SU-DHL-6 (cell line): Measurements from ENCODE around the gene DCTPP1.

ENCODE experiments used
- H2AFZ ChIP-seq: fragments of 200-600 bp; sonication (generic); 2 replicates; pipeline ENCODE4 v1.6.1; 2014; ENCODE audit warnings: low read depth, mild to moderate bottlenecking, moderate library complexity, mixed read lengths, antibody characterized with exemption, low read length; ENCODE audit not compliant: severe bottlenecking
- H3F3A ChIP-seq: fragments of 200-600 bp; shearing (Covaris generic); 2 replicates; pipeline ENCODE4 v1.6.0; 2016; ENCODE audit warnings: antibody characterized with exemption, mild to moderate bottlenecking; ENCODE audit not compliant: insufficient read depth
- H3K27ac ChIP-seq: fragments of 200-600 bp; sonication (generic); 2 replicates; pipeline ENCODE4 v1.5.1; 2016; ENCODE audit warnings: low read depth, mild to moderate bottlenecking, low read length, moderate library complexity, mixed read lengths
- H3K27me3 ChIP-seq: fragments of 200-600 bp; sonication (generic), shearing (Covaris generic); 2 replicates; pipeline ENCODE4 v1.6.0; 2014; ENCODE audit warnings: mild to moderate bottlenecking, low read length
- H3K36me3 ChIP-seq: fragments of 200-600 bp; sonication (generic); 2 replicates; pipeline ENCODE4 v1.6.1; 2014; ENCODE audit warnings: mild to moderate bottlenecking, low read length, mixed read lengths
- H3K4me2 ChIP-seq: fragments of 300-600, 200-600 bp; shearing (Covaris generic), sonication (generic); 2 replicates; pipeline ENCODE4 v1.6.0; 2014; ENCODE audit warnings: low read length, low read depth, mild to moderate bottlenecking; ENCODE audit not compliant: poor library complexity, severe bottlenecking
- H3K4me3 ChIP-seq: fragments of 200-600 bp; sonication (generic); 2 replicates; pipeline ENCODE4 v1.5.1; 2014; ENCODE audit warnings: antibody characterized with exemption, low read length, mild to moderate bottlenecking, mixed read lengths; ENCODE audit not compliant: insufficient read depth, poor library complexity, severe bottlenecking
- H3K79me2 ChIP-seq: fragments of 200-600 bp; sonication (generic); 2 replicates; pipeline ENCODE4 v1.6.1; 2014; ENCODE audit warnings: mild to moderate bottlenecking, low read length, moderate library complexity; ENCODE audit not compliant: insufficient read depth
- H3K9ac ChIP-seq: fragments of 200-600 bp; sonication (generic); 2 replicates; pipeline ENCODE4 v1.7.0; 2014; ENCODE audit warnings: mild to moderate bottlenecking, low read length
- H3K9me2 ChIP-seq: fragments of 200-600 bp; sonication (generic); replicated peaks from 2 replicates; pipeline ENCODE4 v1.6.1; 2014; ENCODE audit warnings: low read length; ENCODE audit not compliant: insufficient read depth
- H3K9me3 ChIP-seq: fragments of 200-600 bp; sonication (generic); 2 replicates; pipeline ENCODE4 v1.6.1; 2014; ENCODE audit warnings: low read length, mixed read lengths; ENCODE audit not compliant: insufficient read depth
- H4K20me1 ChIP-seq: fragments of 200-600 bp; sonication (generic); 2 replicates; pipeline ENCODE4 v1.6.1; 2014; ENCODE audit warnings: low read depth, mild to moderate bottlenecking, antibody characterized with exemption, low read length, moderate library complexity, mixed read lengths
- CTCF ChIP-seq: fragments of 200-600 bp; sonication (generic); IDR thresholded peaks from one replicate; pipeline ENCODE4 v1.5.1; 2017; ENCODE audit warnings: antibody characterized with exemption, mild to moderate bottlenecking, low read length, moderate library complexity; ENCODE audit not compliant: insufficient read depth, poor library complexity, severe bottlenecking
- EZH2phosphoT487 ChIP-seq: fragments of 200-600 bp; sonication (generic), shearing (Covaris generic); conservative IDR thresholded peaks from 2 replicates; pipeline ENCODE4 v1.6.1; 2018; ENCODE audit warnings: mild to moderate bottlenecking, antibody characterized with exemption, low read length, moderate library complexity, mixed read lengths

Gene DCTPP1

DNA sequence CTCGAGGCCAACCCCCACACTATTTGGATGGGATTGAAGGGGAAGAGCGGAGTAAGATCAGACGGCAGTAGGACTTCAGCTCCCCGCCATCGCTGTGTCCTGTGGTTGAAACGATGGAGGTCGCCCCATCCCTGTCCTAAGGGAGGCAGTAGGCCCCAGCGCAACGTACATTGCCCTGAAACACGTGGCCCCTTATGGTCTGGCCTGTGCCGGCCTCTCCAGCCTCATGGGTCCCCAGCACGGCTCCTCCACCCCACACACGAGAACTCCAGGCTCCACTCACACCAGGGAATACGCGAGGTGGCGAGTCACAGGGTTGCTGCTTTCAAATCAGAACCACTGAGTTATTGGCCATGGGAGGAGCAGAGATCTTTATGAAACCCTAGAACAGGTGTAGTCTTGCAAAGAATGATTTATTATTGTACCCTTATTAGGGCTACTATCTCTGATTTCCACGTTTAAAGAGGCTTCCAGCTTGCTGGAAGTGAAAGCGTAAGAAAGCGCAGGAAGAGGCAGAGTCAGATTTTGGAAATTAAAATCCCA lies 669 bp upstream of the DCTPP1 start:
- Histone ChIP-seq H3K36me3 (peaks cover 9% of the 10 kb centered on the region), H2AFZ (peak overlapping the region; percentile 77), H3K27ac (peak overlapping the region; percentile 63), H4K20me1 (no peaks in the 10 kb centered on the region; the same call in 1 of the 2 replicates), H3K27me3 (no peaks in the 10 kb centered on the region), H3F3A (no peaks in the 10 kb centered on the region), H3K9ac (peak overlapping the region; percentile 41), H3K4me3 (no peak overlapping the region), H3K79me2 (peaks cover 32% of the 10 kb centered on the region), H3K4me2 (peak overlapping the region; percentile 32), H3K9me3 (no peaks in the 10 kb centered on the region), H3K9me2 (no peaks in the 10 kb centered on the region)
- TF ChIP-seq EZH2phosphoT487: no peak
- TF ChIP-seq CTCF: peak; percentile 7

DNA sequence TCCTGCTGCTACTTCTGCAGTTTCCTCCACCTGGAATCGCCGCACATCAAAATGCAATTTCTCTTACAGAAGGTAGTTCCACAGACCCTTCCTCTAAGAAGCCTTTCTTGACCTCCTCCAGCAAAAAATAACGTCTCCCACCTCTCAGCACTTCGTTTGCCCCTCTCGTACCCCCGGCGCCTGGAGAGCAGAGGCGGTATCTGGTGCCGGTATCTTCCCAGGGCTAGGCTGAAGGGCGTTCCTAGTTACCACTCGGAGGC lies 482 bp downstream of the DCTPP1 start:
- peak overlapping the region; percentile 58 for H3K27ac ChIP-seq
- H3K9ac ChIP-seq: peak overlapping the region; percentile 82

GRCh38 chr16:30428055-30428454 lies 1.8 kb downstream of the DCTPP1 start:
- Histone ChIP-seq H4K20me1 (no peaks in the 10 kb centered on the region; the same call in 1 of the 2 replicates), H3K9ac (no peak overlapping the region), H3K27me3 (no peaks in the 10 kb centered on the region), H3K9me3 (no peaks in the 10 kb centered on the region), H3F3A (no peaks in the 10 kb centered on the region), H3K36me3 (peaks cover 9% of the 10 kb centered on the region), H3K4me2 (peak overlapping the region; percentile 81), H3K27ac (no peak overlapping the region), H2AFZ (no peak overlapping the region), H3K4me3 (no peak overlapping the region), H3K9me2 (no peaks in the 10 kb centered on the region), H3K79me2 (peaks cover 44% of the 10 kb centered on the region)
- TF ChIP-seq EZH2phosphoT487 (no peak), CTCF (no peak)

More for the DNA sequence above, 482 bp downstream of the DCTPP1 start:
- Histone ChIP-seq H3K4me2 (peak overlapping the region; percentile 81), H3K9me2 (no peaks in the 10 kb centered on the region), H3K9me3 (no peaks in the 10 kb centered on the region), H4K20me1 (no peaks in the 10 kb centered on the region; the same call in 1 of the 2 replicates), H3K79me2 (peaks cover 39% of the 10 kb centered on the region), H3K27me3 (no peaks in the 10 kb centered on the region), H2AFZ (no peak overlapping the region), H3K36me3 (peaks cover 9% of the 10 kb centered on the region), H3K4me3 (peak overlapping the region; percentile 83), H3F3A (no peaks in the 10 kb centered on the region)
- TF ChIP-seq CTCF (no peak), EZH2phosphoT487 (no peak)
